Natural killer cell (primary cell): ENCODE results near the gene MEN1. TPM values are rescaled to one million over a fixed set of nuclear protein-coding genes. Genes with fewer than 3 reads are reported as not detected.

Experiments used
- ATAC-seq, 3 donors: fragments of 150-1000 bp in 2 of 3; fragments of 200-7000 bp in 1 of 3; cut with Tn5 transposase; 1 replicate in 1 of 3; 2 replicates in 2 of 3; pipeline ENCODE4 v1.10.0; 2021; ENCODE audit warnings: mild to moderate bottlenecking in 2 of 3, moderate library complexity in 2 of 3
- DNase-seq, 2 donors: peaks; one replicate each; pipeline versions ENCODE4 v3.0.0 to v3.0.0-alpha.2; 2013 to 2021; ENCODE audit warnings: mixed read lengths in 1 of 2
- H3K27ac ChIP-seq: one replicate; pipeline ENCODE4 v1.5.1; 2013; ENCODE audit warnings: mild to moderate bottlenecking, low read length
- H3K27me3 ChIP-seq: one replicate; pipeline ENCODE4 v1.6.1; 2013; ENCODE audit warnings: low read length; ENCODE audit not compliant: control insufficient read depth, insufficient read depth
- H3K36me3 ChIP-seq: one replicate; pipeline ENCODE4 v1.6.1; 2013; ENCODE audit warnings: low read length; ENCODE audit not compliant: control insufficient read depth, insufficient read depth
- H3K4me1 ChIP-seq: one replicate; pipeline ENCODE4 v1.6.1; 2013; ENCODE audit warnings: low read length; ENCODE audit not compliant: control insufficient read depth, insufficient read depth
- H3K4me3 ChIP-seq: one replicate; pipeline ENCODE4 v1.5.1; 2013; ENCODE audit warnings: low read length
- H3K9me3 ChIP-seq: one replicate; pipeline ENCODE4 v1.6.1; 2013; ENCODE audit warnings: low read length; ENCODE audit not compliant: control insufficient read depth, insufficient read depth
- H3K27ac Mint-ChIP-seq, 2 donors: one replicate each; pipeline ENCODE4 v1.8.0; 2022; ENCODE audit warnings: mild to moderate bottlenecking in 2 of 2, mixed read lengths in 2 of 2, moderate library complexity in 1 of 2
- H3K27me3 Mint-ChIP-seq, 2 donors: one replicate each; pipeline ENCODE4 v1.8.0; 2022; ENCODE audit warnings: low read depth in 2 of 2, mixed read lengths in 2 of 2
- H3K36me3 Mint-ChIP-seq: one replicate; pipeline ENCODE4 v1.8.0; 2022; ENCODE audit warnings: mixed read lengths
- H3K4me1 Mint-ChIP-seq, 2 donors: one replicate each; pipeline ENCODE4 v1.8.0; 2022; ENCODE audit warnings: mixed read lengths in 2 of 2
- H3K4me3 Mint-ChIP-seq: one replicate; pipeline ENCODE4 v1.8.0; 2022; ENCODE audit warnings: mild to moderate bottlenecking, moderate library complexity, mixed read lengths
- H3K9me3 Mint-ChIP-seq, 2 donors: one replicate each; pipeline ENCODE4 v1.8.0; 2022; ENCODE audit warnings: mixed read lengths in 2 of 2
- CTCF ChIP-seq: fragments of 200-600 bp; IDR thresholded peaks from one replicate; pipeline ENCODE4 v1.8.0; 2022; ENCODE audit warnings: antibody characterized with exemption
- WGBS: methylation state at CpG from one replicate; pipeline ENCODE4 v1.1.7; 2013; ENCODE audit warnings: missing lambda C conversion rate; ENCODE audit not compliant: insufficient coverage; 5-methylcytosine and 5-hydroxymethylcytosine counted together
- intact Hi-C: fragments of 100-400 bp; cut with micrococcal nuclease; formaldehyde crosslinking; loops from one replicate; pipeline ENCODE4 v1.14.2; 2022
- total RNA-seq, 4 donors: library from RNA; stranded (reverse); fragments of 120-200 nt in 1 of 4; gene quantifications; one replicate each; pipeline versions ENCODE4 v1.2.3 to v1.2.4, GENCODE V29; 2013 to 2022

The MEN1 gene
- total RNA-seq, 3 donors from 2014 or later (not counting 1 experiment from before 2014, with no cell fraction given): 29.3 to 42.2 (median 32.2) TPM

GRCh38 chr11:64769283-64769682, 41.1 kb downstream of the MEN1 start:
- H3K4me1 ChIP-seq: peaks cover 51% of the 10 kb centered on the region
- no peak overlapping the region for H3K4me3 ChIP-seq
- DNase-seq: no peak
- no peak overlapping the region for H3K27ac ChIP-seq
- no peaks in the 10 kb centered on the region for H3K9me3 ChIP-seq
- Mint-ChIP-seq H3K36me3 (peaks cover 53% of the 10 kb centered on the region), H3K9me3 (no peaks in the 10 kb centered on the region), H3K27ac (peak overlapping the region; percentile 15 to 83), H3K27me3 (no peaks in the 10 kb centered on the region), H3K4me3 (peak overlapping the region; percentile 31), H3K4me1 (peaks cover 80 to 82% of the 10 kb centered on the region in 2 donors)
- H3K27me3 ChIP-seq: no peaks in the 10 kb centered on the region
- 94% methylated on average over 6 of the region's 6 CpGs for WGBS
- intact Hi-C loops: no loop called here
- ATAC-seq: no peak
- TF ChIP-seq CTCF: no peak
- peaks cover 95% of the 10 kb centered on the region for H3K36me3 ChIP-seq

- no peak overlapping the region for H3K4me3 ChIP-seq
- H3K9me3 Mint-ChIP-seq: no peaks in the 10 kb centered on the region
- peaks cover 45% of the 10 kb centered on the region for H3K36me3 Mint-ChIP-seq
- H3K4me3 Mint-ChIP-seq: peak overlapping the region; percentile 9
- ATAC-seq: no peak
- no peaks in the 10 kb centered on the region for H3K27me3 ChIP-seq
- peak overlapping the region; percentile 83 to 95 for H3K27ac Mint-ChIP-seq
- intact Hi-C loops: no loop called here
- no peak overlapping the region for H3K27ac ChIP-seq
- 87% methylated on average over 6 of the region's 6 CpGs for WGBS
- peaks cover 80 to 83% of the 10 kb centered on the region in 2 donors for H3K4me1 Mint-ChIP-seq
- no peaks in the 10 kb centered on the region for H3K27me3 Mint-ChIP-seq
- peaks cover 88% of the 10 kb centered on the region for H3K36me3 ChIP-seq
- H3K4me1 ChIP-seq: peaks cover 58% of the 10 kb centered on the region
- no peaks in the 10 kb centered on the region for H3K9me3 ChIP-seq
- TF ChIP-seq CTCF: no peak
- no peak for DNase-seq
These were observed 42.1 kb downstream of the MEN1 start for GRCh38 chr11:64768300-64768694.

- Histone ChIP-seq H3K27ac (peak overlapping the region; percentile 51), H3K36me3 (peaks cover 83% of the 10 kb centered on the region), H3K4me3 (no peak overlapping the region), H3K9me3 (no peaks in the 10 kb centered on the region), H3K27me3 (no peaks in the 10 kb centered on the region), H3K4me1 (peaks cover 60% of the 10 kb centered on the region)
- Mint-ChIP-seq H3K36me3 (peaks cover 42% of the 10 kb centered on the region), H3K9me3 (no peaks in the 10 kb centered on the region), H3K4me3 (peak overlapping the region; percentile 52), H3K27me3 (no peaks in the 10 kb centered on the region), H3K4me1 (peaks cover 80 to 85% of the 10 kb centered on the region in 2 donors), H3K27ac (peak overlapping the region; percentile 83 to 95)
- intact Hi-C loops: loop anchor here (1.0 kb wide), 1 partner anchor 24 kb away; no protein-coding TSS in a partner anchor
- WGBS: 48% methylated on average over 19 of the region's 19 CpGs
- DNase-seq: peak; percentile 76 to 91
- ATAC-seq: peak; percentile 39 to 58 (median 42)
- TF ChIP-seq CTCF: peak; percentile 91
These were observed 42.7 kb downstream of the MEN1 start for GRCh38 chr11:64767344-64768299.
